ENCODE results near the gene IQCH.

- TF ChIP-seq, protein P1, sequence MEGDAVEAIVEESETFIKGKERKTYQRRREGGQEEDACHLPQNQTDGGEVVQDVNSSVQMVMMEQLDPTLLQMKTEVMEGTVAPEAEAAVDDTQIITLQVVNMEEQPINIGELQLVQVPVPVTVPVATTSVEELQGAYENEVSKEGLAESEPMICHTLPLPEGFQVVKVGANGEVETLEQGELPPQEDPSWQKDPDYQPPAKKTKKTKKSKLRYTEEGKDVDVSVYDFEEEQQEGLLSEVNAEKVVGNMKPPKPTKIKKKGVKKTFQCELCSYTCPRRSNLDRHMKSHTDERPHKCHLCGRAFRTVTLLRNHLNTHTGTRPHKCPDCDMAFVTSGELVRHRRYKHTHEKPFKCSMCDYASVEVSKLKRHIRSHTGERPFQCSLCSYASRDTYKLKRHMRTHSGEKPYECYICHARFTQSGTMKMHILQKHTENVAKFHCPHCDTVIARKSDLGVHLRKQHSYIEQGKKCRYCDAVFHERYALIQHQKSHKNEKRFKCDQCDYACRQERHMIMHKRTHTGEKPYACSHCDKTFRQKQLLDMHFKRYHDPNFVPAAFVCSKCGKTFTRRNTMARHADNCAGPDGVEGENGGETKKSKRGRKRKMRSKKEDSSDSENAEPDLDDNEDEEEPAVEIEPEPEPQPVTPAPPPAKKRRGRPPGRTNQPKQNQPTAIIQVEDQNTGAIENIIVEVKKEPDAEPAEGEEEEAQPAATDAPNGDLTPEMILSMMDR (IDR thresholded peaks at IDR 0.05), result no peak
- no peak for TF ChIP-seq POLR2A (IDR thresholded peaks at IDR 0.05)
These were observed 260.5 kb downstream of the IQCH start for GRCh38 chr15:67515090-67515489.
